ENCODE data around the gene CYTH2.

The CYTH2 gene

DNA sequence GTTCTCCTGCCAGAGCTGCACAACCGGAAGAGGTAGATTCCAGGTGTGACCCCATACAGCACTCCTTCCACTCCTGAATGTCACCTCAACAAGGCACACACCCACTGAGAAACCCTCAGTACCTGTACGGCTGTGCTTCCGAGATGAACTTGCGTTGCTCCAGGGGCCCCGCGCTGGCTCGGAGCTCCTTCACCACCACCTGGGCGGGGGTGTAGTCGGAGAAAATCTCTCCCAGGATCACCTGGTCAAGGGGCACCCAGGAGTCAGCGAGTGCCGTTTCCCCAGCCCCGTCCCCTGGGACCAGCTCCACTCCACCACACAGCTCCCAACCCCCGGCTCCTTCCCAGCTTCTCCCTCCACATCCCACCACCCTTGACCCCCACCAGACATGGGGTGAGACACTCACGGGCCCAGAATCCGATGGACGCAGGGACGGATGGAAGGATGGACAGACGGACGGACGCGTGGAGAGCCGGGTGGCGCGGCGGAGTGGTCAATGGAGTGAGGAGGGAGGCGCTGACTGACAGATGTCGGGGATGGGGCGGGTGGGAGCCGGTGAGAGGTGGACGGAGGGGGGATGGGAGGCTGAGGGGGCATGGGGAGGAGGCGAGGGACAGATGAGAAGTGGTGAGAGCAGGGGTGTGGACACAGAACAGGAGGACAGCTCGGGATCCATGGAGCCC lies 39.7 kb downstream of the CYTH2 start:
- Histone ChIP-seq H3K36me3 (ENCODE audit: control insufficient read depth in 2 of 2, insufficient read depth in 2 of 2, low read length in 2 of 2) (no peaks in the 10 kb centered on the region), H3K9ac (ENCODE audit: low read length in 2 of 2) (no peak overlapping the region), H3K27me3 (ENCODE audit: control insufficient read depth in 1 of 2, insufficient read depth in 2 of 2, low read length in 2 of 2) (peaks cover 25 to 30% of the 10 kb centered on the region in 2 donors), H3K27ac (ENCODE audit: low read length) (no peak overlapping the region), H3K4me1 (ENCODE audit: control insufficient read depth, insufficient read depth, low read length) (peaks cover 14% of the 10 kb centered on the region), H3K4me3 (ENCODE audit: low read length in 2 of 2) (no peak overlapping the region), H3K9me3 (ENCODE audit: control insufficient read depth in 2 of 2, low read length in 2 of 2) (no peaks in the 10 kb centered on the region)

DNA sequence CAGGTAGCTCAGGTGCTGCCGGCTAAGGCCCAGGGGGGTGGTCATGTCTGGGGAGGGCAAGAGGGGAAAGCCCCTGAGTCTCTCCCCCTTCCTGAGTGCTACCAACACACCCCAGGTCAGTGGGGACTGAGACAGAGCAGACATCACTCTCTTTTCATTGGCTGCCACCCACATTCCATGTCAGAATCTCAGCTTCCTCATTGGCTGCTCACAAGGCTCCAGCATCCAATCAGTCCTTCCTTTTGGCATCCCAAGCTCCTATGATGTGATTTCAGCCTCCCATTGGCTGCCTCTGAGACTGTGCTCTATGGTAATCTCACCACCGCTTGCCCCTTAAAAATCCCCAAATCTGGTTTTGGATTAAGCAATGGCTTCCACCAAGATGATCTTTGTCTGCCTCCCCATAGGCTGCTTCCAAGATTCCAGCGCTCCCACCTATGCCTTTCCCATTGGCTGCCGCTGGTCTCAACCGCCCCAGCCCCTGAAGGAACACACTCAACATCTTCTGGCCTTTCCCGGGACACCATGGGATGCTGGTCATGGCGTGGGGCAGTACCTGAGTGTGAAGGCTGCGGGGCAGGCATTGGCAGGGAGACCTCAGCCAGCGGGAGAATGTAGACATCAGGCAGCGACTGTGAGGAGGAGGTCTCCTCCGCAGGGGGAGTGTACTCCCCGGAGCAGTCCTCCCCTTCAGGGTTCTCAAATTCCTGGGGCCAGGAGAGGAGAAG lies 40.5 kb downstream of the CYTH2 start:
- Histone ChIP-seq H3K27me3 (ENCODE audit: control insufficient read depth in 1 of 2, insufficient read depth in 2 of 2, low read length in 2 of 2) (peaks cover 25 to 33% of the 10 kb centered on the region in 2 donors), H3K9me3 (ENCODE audit: control insufficient read depth in 2 of 2, low read length in 2 of 2) (no peaks in the 10 kb centered on the region), H3K4me1 (ENCODE audit: control insufficient read depth, insufficient read depth, low read length) (peaks cover 14% of the 10 kb centered on the region), H3K9ac (ENCODE audit: low read length in 2 of 2) (no peak overlapping the region), H3K36me3 (ENCODE audit: control insufficient read depth in 2 of 2, insufficient read depth in 2 of 2, low read length in 2 of 2) (no peaks in the 10 kb centered on the region), H3K27ac (ENCODE audit: low read length) (no peak overlapping the region), H3K4me3 (ENCODE audit: low read length in 2 of 2) (no peak overlapping the region)

DNA sequence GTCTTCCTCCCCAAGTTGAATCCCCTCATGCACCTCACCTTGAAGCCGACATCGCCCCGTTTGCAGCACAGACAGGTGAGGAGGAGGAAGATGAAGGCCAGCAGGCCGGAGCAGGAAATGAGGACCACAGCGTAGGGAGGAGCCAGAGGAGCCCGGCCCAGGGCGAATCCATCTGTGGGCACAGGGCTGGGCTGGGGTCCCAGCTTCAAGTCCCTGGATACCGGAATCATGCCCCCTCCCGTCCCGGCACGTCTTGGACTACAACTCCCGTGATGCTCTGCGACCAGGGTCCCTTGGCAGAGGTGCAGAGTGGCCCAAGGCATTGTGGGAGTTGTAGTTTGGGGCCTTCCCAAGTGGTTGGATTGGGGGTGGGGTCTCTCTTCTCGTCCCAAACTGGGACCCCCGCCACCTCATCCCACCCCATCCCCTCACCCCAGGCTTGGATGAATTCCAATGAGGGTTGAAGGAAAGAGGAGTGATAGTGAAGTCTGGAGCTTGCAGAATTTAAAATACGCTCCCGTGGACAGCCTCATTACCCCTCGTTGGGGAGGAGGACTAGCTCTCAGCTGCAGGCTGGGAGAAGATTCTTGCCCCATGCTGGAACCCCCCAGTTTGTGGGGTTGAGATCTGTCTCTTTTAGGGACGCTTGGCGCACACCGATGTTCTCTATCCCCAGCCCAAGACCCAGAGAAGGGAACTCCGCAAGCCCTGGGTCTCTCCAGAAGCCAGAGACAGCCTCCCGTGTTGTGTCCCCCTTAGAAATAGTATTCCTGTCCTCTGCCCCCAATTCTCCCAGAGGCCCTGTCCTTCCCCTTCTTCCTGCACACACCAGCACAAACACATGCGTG lies 41.5 kb downstream of the CYTH2 start:
- H3K36me3 ChIP-seq (ENCODE audit: control insufficient read depth in 2 of 2, insufficient read depth in 2 of 2, low read length in 2 of 2): no peaks in the 10 kb centered on the region
- no peak overlapping the region for H3K9ac ChIP-seq (ENCODE audit: low read length in 2 of 2)
- H3K4me3 ChIP-seq (ENCODE audit: low read length in 2 of 2): peak overlapping the region in 1 of 2 donors; percentile 51
- H3K4me1 ChIP-seq (ENCODE audit: control insufficient read depth, insufficient read depth, low read length): peaks cover 14% of the 10 kb centered on the region
- H3K9me3 ChIP-seq (ENCODE audit: control insufficient read depth in 2 of 2, low read length in 2 of 2): no peaks in the 10 kb centered on the region
- peaks cover 25 to 33% of the 10 kb centered on the region in 2 donors for H3K27me3 ChIP-seq (ENCODE audit: control insufficient read depth in 1 of 2, insufficient read depth in 2 of 2, low read length in 2 of 2)
- H3K27ac ChIP-seq (ENCODE audit: low read length): no peak overlapping the region

DNA sequence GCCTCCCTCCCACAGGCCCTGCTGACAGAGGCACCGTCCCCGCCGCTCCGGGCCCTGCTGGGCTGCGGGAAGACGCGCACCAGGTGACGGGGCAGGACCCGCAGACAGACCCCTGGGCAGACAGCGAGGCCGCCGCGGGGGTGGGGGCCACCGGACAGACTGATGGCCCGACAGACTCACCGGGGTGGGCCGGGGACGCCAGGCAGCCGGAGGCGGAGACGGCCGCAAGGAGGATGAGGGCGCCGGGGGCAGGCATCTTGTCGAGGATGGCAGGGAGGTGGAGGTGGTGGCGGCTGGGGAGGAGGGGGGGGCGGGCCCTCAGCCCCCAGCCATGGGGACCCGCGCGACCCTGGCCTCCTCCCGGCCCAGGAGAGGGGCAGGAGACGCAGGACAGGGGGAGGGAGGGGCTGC lies 42.2 kb downstream of the CYTH2 start:
- H3K36me3 ChIP-seq (ENCODE audit: control insufficient read depth in 2 of 2, insufficient read depth in 2 of 2, low read length in 2 of 2): no peaks in the 10 kb centered on the region
- peaks cover 25 to 33% of the 10 kb centered on the region in 2 donors for H3K27me3 ChIP-seq (ENCODE audit: control insufficient read depth in 1 of 2, insufficient read depth in 2 of 2, low read length in 2 of 2)
- no peak overlapping the region for H3K4me3 ChIP-seq (ENCODE audit: low read length in 2 of 2)
- peaks cover 14% of the 10 kb centered on the region for H3K4me1 ChIP-seq (ENCODE audit: control insufficient read depth, insufficient read depth, low read length)
- no peaks in the 10 kb centered on the region for H3K9me3 ChIP-seq (ENCODE audit: control insufficient read depth in 2 of 2, low read length in 2 of 2)
- no peak overlapping the region for H3K27ac ChIP-seq (ENCODE audit: low read length)
- no peak overlapping the region for H3K9ac ChIP-seq (ENCODE audit: low read length in 2 of 2)

DNA sequence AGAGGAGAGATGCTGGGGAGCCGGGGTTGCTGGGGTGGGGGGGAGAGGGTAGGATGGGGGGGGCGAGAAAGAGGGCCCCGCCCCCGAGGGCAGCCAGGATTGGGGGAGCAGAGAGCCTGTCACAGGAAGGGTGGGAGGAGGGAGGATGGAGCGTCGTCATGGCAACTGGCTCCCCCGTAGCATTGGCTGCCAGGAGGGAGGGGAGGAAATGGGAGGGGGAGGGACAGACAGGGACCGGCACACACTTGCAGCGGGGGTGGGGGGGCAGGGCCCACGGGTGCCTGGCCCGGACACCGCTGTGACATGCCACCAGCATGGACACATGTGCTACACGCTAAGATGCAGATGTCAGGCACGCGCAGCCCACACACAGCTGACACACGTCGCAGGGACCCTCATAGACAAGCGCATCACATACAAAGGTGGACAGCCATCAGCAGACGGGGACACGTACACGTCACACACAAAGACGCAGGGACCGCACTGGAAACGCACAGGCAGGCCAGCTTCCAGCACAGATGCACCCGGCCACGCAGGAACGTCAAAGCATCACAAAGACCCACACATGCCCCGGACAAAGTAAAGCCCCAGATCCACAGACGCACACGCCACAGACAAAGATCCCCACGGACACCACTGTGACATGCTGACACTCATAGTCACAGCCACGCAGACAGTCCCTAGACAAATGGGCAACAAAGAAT lies 42.8 kb downstream of the CYTH2 start, which contains the start of gene LMTK3:
TSS of gene LMTK3 (minus strand) at position 36 of the 704 bp plus-strand sequence. CDS start 259 bp downstream, outside the sequence.
- H3K27ac ChIP-seq (ENCODE audit: low read length): no peak within 1 kb of the TSS
- peak within 1 kb of the TSS in 1 of 2 donors; percentile 51 for H3K4me3 ChIP-seq (ENCODE audit: low read length in 2 of 2)
- no peaks in the 10 kb centered on the region for H3K9me3 ChIP-seq (ENCODE audit: control insufficient read depth in 2 of 2, low read length in 2 of 2)
- H3K4me1 ChIP-seq (ENCODE audit: control insufficient read depth, insufficient read depth, low read length): peaks cover 14% of the 10 kb centered on the region
- H3K36me3 ChIP-seq (ENCODE audit: control insufficient read depth in 2 of 2, insufficient read depth in 2 of 2, low read length in 2 of 2): no peaks in the 10 kb centered on the region
- H3K9ac ChIP-seq (ENCODE audit: low read length in 2 of 2): no peak within 1 kb of the TSS
- peaks cover 25 to 33% of the 10 kb centered on the region in 2 donors for H3K27me3 ChIP-seq (ENCODE audit: control insufficient read depth in 1 of 2, insufficient read depth in 2 of 2, low read length in 2 of 2)

DNA sequence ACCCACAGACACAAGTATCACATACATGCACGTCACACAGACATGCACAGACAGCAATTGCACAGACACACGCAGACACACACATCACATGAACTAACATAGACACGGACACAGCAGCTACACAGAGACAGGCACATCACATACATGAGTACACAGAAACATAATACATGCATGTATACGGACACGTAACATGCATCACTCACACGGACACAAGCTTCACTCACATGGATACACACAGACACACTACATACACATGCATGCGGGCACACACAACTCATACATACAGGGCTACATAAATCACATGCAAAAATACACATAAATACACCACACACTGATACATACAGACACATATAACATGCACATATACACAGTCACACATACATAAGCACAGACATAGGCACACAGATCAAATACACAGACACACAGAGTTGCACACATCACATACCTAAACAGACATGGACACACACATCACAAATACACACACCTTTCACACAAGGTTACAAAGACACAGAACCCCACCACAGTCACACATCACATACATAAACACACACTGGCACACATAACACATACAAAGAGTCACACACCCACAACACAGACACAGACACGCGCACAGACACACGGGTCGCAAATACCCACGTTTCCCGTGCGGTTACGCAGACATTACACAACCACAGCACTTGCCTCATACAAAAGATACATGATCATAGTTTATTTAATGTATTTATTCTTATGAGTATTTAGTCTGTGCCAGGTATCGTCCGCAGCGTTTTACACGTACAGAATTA lies 43.5 kb downstream of the CYTH2 start:
- peaks cover 14% of the 10 kb centered on the region for H3K4me1 ChIP-seq (ENCODE audit: control insufficient read depth, insufficient read depth, low read length)
- H3K36me3 ChIP-seq (ENCODE audit: control insufficient read depth in 2 of 2, insufficient read depth in 2 of 2, low read length in 2 of 2): no peaks in the 10 kb centered on the region
- no peak overlapping the region for H3K9ac ChIP-seq (ENCODE audit: low read length in 2 of 2)
- H3K27ac ChIP-seq (ENCODE audit: low read length): no peak overlapping the region
- no peak overlapping the region for H3K4me3 ChIP-seq (ENCODE audit: low read length in 2 of 2)
- no peaks in the 10 kb centered on the region for H3K9me3 ChIP-seq (ENCODE audit: control insufficient read depth in 2 of 2, low read length in 2 of 2)
- peaks cover 25 to 33% of the 10 kb centered on the region in 2 donors for H3K27me3 ChIP-seq (ENCODE audit: control insufficient read depth in 1 of 2, insufficient read depth in 2 of 2, low read length in 2 of 2)

DNA sequence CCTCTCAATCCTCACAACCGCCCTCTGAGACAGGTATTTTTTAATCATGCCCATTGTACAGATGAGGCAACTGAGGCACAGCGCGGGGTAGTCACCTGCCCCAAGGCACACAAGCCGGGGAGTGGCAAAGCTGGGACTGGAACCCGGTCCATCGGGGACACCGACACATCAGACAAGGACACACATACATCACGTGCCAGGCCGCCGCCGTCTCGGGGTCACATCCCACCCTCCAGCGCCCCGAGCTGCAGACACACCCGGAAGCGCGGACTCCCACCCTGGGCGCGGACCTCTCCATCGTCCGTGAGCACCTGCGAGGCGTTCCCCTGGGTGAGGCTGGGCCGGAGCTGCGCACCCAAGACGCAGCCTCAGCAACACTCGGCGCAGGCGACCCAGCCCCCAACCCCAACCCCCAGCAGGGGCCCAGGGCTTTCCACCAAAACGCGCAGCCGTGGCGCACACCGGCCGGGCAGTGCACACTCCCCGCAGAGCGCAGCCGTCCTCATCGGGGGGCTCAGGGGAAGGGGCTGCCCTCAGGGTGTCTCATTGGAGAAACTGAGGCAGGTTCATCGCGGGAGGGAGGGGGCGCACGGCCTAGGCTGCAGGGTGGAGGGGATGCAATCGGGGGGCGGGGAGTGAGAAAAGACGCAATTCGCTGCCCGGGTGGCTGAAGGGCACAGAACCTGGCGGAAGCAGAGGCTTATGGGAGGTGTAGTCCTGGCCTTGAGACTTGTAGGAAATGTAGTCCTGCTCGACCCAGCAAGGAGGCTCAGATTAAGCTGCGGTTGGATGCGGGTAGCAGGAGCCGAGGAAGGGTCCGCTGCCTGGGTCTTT lies 44.3 kb downstream of the CYTH2 start:
- Histone ChIP-seq H3K4me3 (ENCODE audit: low read length in 2 of 2) (peak overlapping the region; percentile 63 to 72), H3K36me3 (ENCODE audit: control insufficient read depth in 2 of 2, insufficient read depth in 2 of 2, low read length in 2 of 2) (no peaks in the 10 kb centered on the region), H3K9ac (ENCODE audit: low read length in 2 of 2) (no peak overlapping the region), H3K27me3 (ENCODE audit: control insufficient read depth in 1 of 2, insufficient read depth in 2 of 2, low read length in 2 of 2) (peaks cover 25 to 33% of the 10 kb centered on the region in 2 donors), H3K27ac (ENCODE audit: low read length) (no peak overlapping the region), H3K4me1 (ENCODE audit: control insufficient read depth, insufficient read depth, low read length) (peaks cover 14% of the 10 kb centered on the region), H3K9me3 (ENCODE audit: control insufficient read depth in 2 of 2, low read length in 2 of 2) (no peaks in the 10 kb centered on the region)

DNA sequence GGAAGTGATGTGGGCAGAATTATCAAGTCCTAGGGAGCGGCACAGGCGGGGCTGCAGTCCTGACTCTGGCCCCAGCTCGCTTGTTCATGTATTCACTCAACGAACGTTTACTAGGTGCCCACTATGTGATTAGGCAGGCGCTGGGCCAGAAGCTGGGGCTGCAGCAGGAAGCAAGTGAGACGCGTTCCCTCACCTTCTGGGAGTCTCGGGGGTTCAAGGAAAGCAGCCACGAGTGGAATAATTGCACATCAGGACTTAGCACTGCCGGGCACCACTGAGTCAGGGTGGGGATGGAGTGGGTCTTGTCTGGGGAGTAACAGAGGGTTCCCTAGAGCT lies 44.9 kb downstream of the CYTH2 start:
- Histone ChIP-seq H3K4me1 (ENCODE audit: control insufficient read depth, insufficient read depth, low read length) (peaks cover 14% of the 10 kb centered on the region), H3K9ac (ENCODE audit: low read length in 2 of 2) (no peak overlapping the region), H3K27ac (ENCODE audit: low read length) (no peak overlapping the region), H3K9me3 (ENCODE audit: control insufficient read depth in 2 of 2, low read length in 2 of 2) (no peaks in the 10 kb centered on the region), H3K4me3 (ENCODE audit: low read length in 2 of 2) (peak overlapping the region in 1 of 2 donors; percentile 63), H3K36me3 (ENCODE audit: control insufficient read depth in 2 of 2, insufficient read depth in 2 of 2, low read length in 2 of 2) (no peaks in the 10 kb centered on the region), H3K27me3 (ENCODE audit: control insufficient read depth in 1 of 2, insufficient read depth in 2 of 2, low read length in 2 of 2) (peaks cover 25 to 33% of the 10 kb centered on the region in 2 donors)

DNA sequence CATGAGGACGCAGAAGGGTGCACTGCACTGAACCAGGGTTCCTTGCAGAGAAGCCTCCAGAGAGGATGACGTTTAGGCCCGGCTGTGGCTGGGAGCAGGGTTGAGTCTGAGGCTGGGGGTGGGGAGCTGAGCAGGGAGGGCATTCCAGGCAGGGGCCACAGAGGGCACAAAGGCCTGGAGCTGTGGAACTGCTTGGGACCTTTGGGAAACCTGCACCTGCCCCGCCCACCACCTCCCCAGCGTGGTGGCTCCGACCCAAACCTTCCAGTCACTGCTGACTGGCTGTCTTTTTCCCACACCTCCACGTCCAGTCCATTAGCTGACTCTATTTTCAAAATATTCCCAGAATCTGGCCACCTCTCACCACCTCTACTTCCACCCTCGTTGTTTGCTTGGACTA lies 47.4 kb downstream of the CYTH2 start:
- Histone ChIP-seq H3K4me1 (ENCODE audit: control insufficient read depth, insufficient read depth, low read length) (peaks cover 6% of the 10 kb centered on the region), H3K27ac (ENCODE audit: low read length) (no peak overlapping the region), H3K36me3 (ENCODE audit: control insufficient read depth in 2 of 2, insufficient read depth in 2 of 2, low read length in 2 of 2) (no peaks in the 10 kb centered on the region), H3K4me3 (ENCODE audit: low read length in 2 of 2) (no peak overlapping the region), H3K9me3 (ENCODE audit: control insufficient read depth in 2 of 2, low read length in 2 of 2) (no peaks in the 10 kb centered on the region), H3K9ac (ENCODE audit: low read length in 2 of 2) (no peak overlapping the region), H3K27me3 (ENCODE audit: control insufficient read depth in 1 of 2, insufficient read depth in 2 of 2, low read length in 2 of 2) (peaks cover 16 to 24% of the 10 kb centered on the region in 2 donors)
